HCT116 (cell line): ENCODE measurements around the gene PTGIR. TPM values are rescaled to one million over a fixed set of nuclear protein-coding genes. Genes with fewer than 3 reads are reported as not detected.

Source experiments
- ATAC-seq: fragments of 200-7000 bp; cut with Tn5 transposase; 2 replicates; pipeline ENCODE4 v1.9.1; 2020; ENCODE audit warnings: mild to moderate bottlenecking, moderate library complexity
- BruUV-seq: library from RNA; stranded (reverse); fragments of 400-500 nt; replicated peaks from 2 replicates; lab custom pipeline; 2021; lab: Mats Ljungman, UMichigan
- CTCF ChIA-PET: fragments of 300-600 bp; sonication (Branson Sonifier 250); formaldehyde crosslinking; loops from one replicate; lab custom pipeline; 2021; ENCODE audit warnings: antibody characterized with exemption; lab: Charles Lee
- POLR2A ChIA-PET: fragments of 300-600, 350-600 bp; sonication (Branson Sonifier 250); formaldehyde crosslinking; loops from one replicate; lab custom pipeline; 2021; ENCODE audit warnings: antibody characterized with exemption; lab: Charles Lee
- RAD21 ChIA-PET, 2 experiments: fragments of 300-600 bp; sonication (Branson Sonifier 250); formaldehyde crosslinking; loops; one replicate each; lab custom pipeline; 2023; ENCODE audit warnings: low total read pairs in 2 of 2; ENCODE audit not compliant: uncharacterized antibody in 2 of 2, unreplicated experiment in 2 of 2, low non-redundant PET in 1 of 2; lab: Charles Lee
- DNase-seq: peaks from one replicate; pipeline ENCODE4 v3.0.0-alpha.2; 2010; ENCODE audit warnings: low read depth, low spot score
- H2AFZ ChIP-seq: fragments of 200-600 bp; shearing (Covaris generic), sonication (generic); 2 replicates; pipeline ENCODE4 v1.6.1; 2017; ENCODE audit warnings: low read depth, mixed run types, mixed read lengths, antibody characterized with exemption, low read length; ENCODE audit not compliant: poor library complexity, severe bottlenecking
- H3K27ac ChIP-seq: 2 replicates; pipeline ENCODE4 v1.5.1; 2012; ENCODE audit warnings: low read depth, low read length
- H3K27me3 ChIP-seq: fragments of 200-600 bp; sonication (generic); 2 replicates; pipeline ENCODE4 v1.6.1; 2016; ENCODE audit warnings: mixed run types, low read length, mixed read lengths; ENCODE audit not compliant: insufficient read depth
- H3K36me3 ChIP-seq, 2 experiments: fragments of 200-500 bp in 1 of 2; fragments of 200-600 bp in 1 of 2; sonication (Bioruptor generic) in 1 of 2; sonication (generic) in 1 of 2; 2 replicates each; pipeline versions ENCODE4 v1.5.1 to v1.6.1; 2014 to 2016; ENCODE audit warnings: low read length in 2 of 2, inconsistent platforms in 1 of 2, mixed read lengths in 1 of 2, mixed run types in 1 of 2; ENCODE audit not compliant: insufficient read depth in 2 of 2, control insufficient read depth in 1 of 2
- H3K4me1 ChIP-seq, 2 experiments: fragments of 200-600 bp in 1 of 2; sonication (generic) in 1 of 2; 2 replicates each; pipeline versions ENCODE4 v1.5.1 to v1.6.1; 2012 to 2017; ENCODE audit warnings: low read length in 2 of 2, inconsistent platforms in 1 of 2, mild to moderate bottlenecking in 1 of 2, mixed read lengths in 1 of 2, mixed run types in 1 of 2, moderate library complexity in 1 of 2; ENCODE audit not compliant: insufficient read depth in 2 of 2, control insufficient read depth in 1 of 2
- H3K4me2 ChIP-seq: fragments of 200-600 bp; sonication (generic); 2 replicates; pipeline ENCODE4 v1.6.1; 2017; ENCODE audit warnings: mixed run types, low read length, mixed read lengths
- H3K4me3 ChIP-seq, 2 experiments: fragments of 200-600 bp in 1 of 2; sonication (generic) in 1 of 2; replicated peaks in 1 of 2; 2 replicates each; pipeline ENCODE4 v1.5.1; 2011 to 2016; ENCODE audit warnings: low read length in 2 of 2, control low read depth in 1 of 2, low read depth in 1 of 2, mild to moderate bottlenecking in 1 of 2, mixed read lengths in 1 of 2, mixed run types in 1 of 2
- H3K79me2 ChIP-seq: fragments of 200-600 bp; sonication (generic); 2 replicates; pipeline ENCODE4 v1.6.1; 2017; ENCODE audit warnings: mild to moderate bottlenecking, mixed run types, low read length, moderate library complexity, mixed read lengths; ENCODE audit not compliant: insufficient read depth
- H3K9ac ChIP-seq: fragments of 200-600 bp; sonication (generic); 2 replicates; pipeline ENCODE4 v1.6.1; 2016; ENCODE audit warnings: low read length, mixed read lengths
- H3K9me2 ChIP-seq: fragments of 200-600 bp; sonication (generic), shearing (Covaris generic); 2 replicates; pipeline ENCODE4 v1.6.1; 2017; ENCODE audit warnings: mixed run types, mild to moderate bottlenecking, moderate library complexity; ENCODE audit not compliant: insufficient read depth
- H3K9me3 ChIP-seq, 2 experiments: fragments of 200-500 bp in 1 of 2; fragments of 200-600 bp in 1 of 2; sonication (Bioruptor generic) in 1 of 2; sonication (generic) in 1 of 2; 2 replicates each; pipeline ENCODE4 v1.6.1; 2014 to 2017; ENCODE audit warnings: low read length in 2 of 2, mixed read lengths in 2 of 2, inconsistent platforms in 1 of 2, low read depth in 1 of 2, mild to moderate bottlenecking in 1 of 2, mixed run types in 1 of 2, moderate library complexity in 1 of 2; ENCODE audit not compliant: control insufficient read depth in 1 of 2, insufficient read depth in 1 of 2
- H4K20me1 ChIP-seq: fragments of 200-600 bp; sonication (generic), shearing (Covaris generic); 2 replicates; pipeline ENCODE4 v1.6.1; 2017; ENCODE audit warnings: mixed run types, mild to moderate bottlenecking, moderate library complexity; ENCODE audit not compliant: insufficient read depth
- ELF1 ChIP-seq: IDR thresholded peaks from 2 replicates; pipeline ENCODE4 v1.6.1; 2012; ENCODE audit warnings: low read depth, borderline replicate concordance
- FOSL1 ChIP-seq: IDR thresholded peaks from 2 replicates; pipeline ENCODE4 v1.6.1; 2012; ENCODE audit warnings: low read depth
- POLR2A ChIP-seq: IDR thresholded peaks from 2 replicates; pipeline ENCODE4 v1.7.0; 2011; ENCODE audit warnings: borderline replicate concordance; ENCODE audit not compliant: insufficient read depth, insufficient read length; ENCODE audit errors: extremely low read depth
- POLR2AphosphoS5 ChIP-seq: IDR thresholded peaks from 2 replicates; pipeline ENCODE4 v1.6.1; 2011; ENCODE audit warnings: mild to moderate bottlenecking, low read depth, low read length, moderate library complexity
- RAD21 ChIP-seq: IDR thresholded peaks from 2 replicates; pipeline ENCODE4 v1.6.1; 2012; ENCODE audit warnings: low read depth, mild to moderate bottlenecking
- REST ChIP-seq: IDR thresholded peaks from 2 replicates; pipeline ENCODE4 v1.6.1; 2012; ENCODE audit warnings: low read depth
- SP1 ChIP-seq: IDR thresholded peaks from 2 replicates; pipeline ENCODE4 v1.6.1; 2012; ENCODE audit warnings: low read depth
- SRF ChIP-seq: IDR thresholded peaks from 2 replicates; pipeline ENCODE4 v1.6.1; 2012; ENCODE audit warnings: low read depth
- TCF7L2 ChIP-seq: IDR thresholded peaks from 2 replicates; pipeline ENCODE4 v1.7.0; 2011; ENCODE audit warnings: borderline replicate concordance, inconsistent platforms; ENCODE audit not compliant: insufficient read depth, insufficient read length; ENCODE audit errors: extremely low read depth
- ZBTB33 ChIP-seq: IDR thresholded peaks from 2 replicates; pipeline ENCODE4 v1.6.1; 2011; ENCODE audit warnings: mild to moderate bottlenecking, low read length, moderate library complexity; ENCODE audit not compliant: insufficient replicate concordance; ENCODE audit errors: extremely low read depth
- ZFX ChIP-seq: fragments of 450-650 bp; IDR thresholded peaks from 2 replicates; pipeline ENCODE4 v1.6.1; 2017
- intact Hi-C: fragments of 100-400 bp; cut with micrococcal nuclease; formaldehyde crosslinking; loops from 2 replicates; pipeline ENCODE4 v1.10.0; 2022
- total RNA-seq: library from RNA; stranded (reverse); gene quantifications from one replicate; pipeline ENCODE4 v1.2.1, GENCODE V29; 2021; ENCODE audit not compliant: unreplicated experiment

PTGIR gene
- total RNA-seq, 1 experiment from 2014 or later = not detected

- ChIA-PET CTCF (no interaction called here), RAD21 (no interaction called here), POLR2A (no interaction called here)
- Histone ChIP-seq H3K79me2 (no peaks in the 10 kb centered on the region), H3K27ac (no peak overlapping the region), H3K9me2 (no peaks in the 10 kb centered on the region), H3K4me2 (no peak overlapping the region), H3K4me1 (no peaks in the 10 kb centered on the region), H3K4me3 (no peak overlapping the region), H3K27me3 (no peaks in the 10 kb centered on the region), H2AFZ (no peak overlapping the region), H4K20me1 (no peaks in the 10 kb centered on the region), H3K9ac (no peak overlapping the region), H3K36me3 (peaks cover 0 to 3% of the 10 kb centered on the region in 2 experiments; a peak in 1 of 4 replicates), H3K9me3 (no peaks in the 10 kb centered on the region)
- intact Hi-C loops = no loop called here
- TF ChIP-seq ELF1 = no peak
- TF ChIP-seq SP1 = no peak
- TF ChIP-seq SRF = no peak
- no peak for TF ChIP-seq POLR2AphosphoS5
- no peak for TF ChIP-seq ZBTB33
- no peak for TF ChIP-seq FOSL1
- TF ChIP-seq TCF7L2 = no peak
- TF ChIP-seq REST = no peak
- TF ChIP-seq ZFX = no peak
- no peak for TF ChIP-seq RAD21
- TF ChIP-seq POLR2A = no peak
- ATAC-seq (no peak), DNase-seq (no peak)
- no TSS peak for BruUV-seq
These were observed 43.8 kb upstream of the PTGIR start for GRCh38 chr19:46668662-46669061.
